K562 (cell line): ENCODE measurements around the gene ADARB2. TPM values are rescaled to one million over a fixed set of nuclear protein-coding genes. Genes with fewer than 3 reads are reported as not detected.

ENCODE experiments used
- ATAC-seq: fragments of 200-7000 bp; cut with Tn5 transposase; 3 replicates; pipeline ENCODE4 v1.9.1; 2020; ENCODE audit warnings: moderate library complexity
- BruUV-seq: library from RNA; stranded (reverse); fragments of 400-500 nt; replicated peaks from 2 replicates; lab custom pipeline; 2021; lab: Mats Ljungman, UMichigan
- CTCF ChIA-PET: fragments of 300-600 bp; formaldehyde crosslinking; extraction: SDS; loops from one replicate; lab custom pipeline; 2021; ENCODE audit warnings: low intra/inter-chr PET ratio; lab: Yijun Ruan, JAX
- POLR2A ChIA-PET: fragments of 300-600, 350-650 bp; sonication (Branson Sonifier 250); formaldehyde crosslinking; extraction: SDS; loops from one replicate; lab custom pipeline; 2021; ENCODE audit warnings: antibody characterized with exemption, inconsistent platforms; lab: Yijun Ruan, JAX
- DNase-seq, 4 experiments: peaks; one replicate each; pipeline versions ENCODE4 v3.0.0 to v3.0.0-alpha.2; 2011 to 2018; ENCODE audit warnings: low spot score in 3 of 4, mixed read lengths in 3 of 4; ENCODE audit errors: extremely low read depth in 1 of 4
- FAIRE-seq: peaks from 2 replicates; lab custom pipeline; 2011; peaks lifted over from hg19 to GRCh38; lab: Jason Lieb, UNC
- H2AFZ ChIP-seq: 2 replicates; pipeline ENCODE4 v1.6.0; 2011; ENCODE audit warnings: low read depth, low read length, control low read depth, inconsistent platforms
- H3K27ac ChIP-seq: fragments of 200-600 bp; 3 replicates; pipeline ENCODE4 v1.8.0; 2011; ENCODE audit warnings: low read depth, mild to moderate bottlenecking, control low read depth, inconsistent platforms, low read length, moderate library complexity, mixed read lengths; ENCODE audit errors: extremely low read depth
- H3K27me3 ChIP-seq, 2 experiments: fragments of 300-600 bp in 1 of 2; 2 replicates in 1 of 2; 3 replicates in 1 of 2; pipeline versions ENCODE4 v1.6.0 to v1.8.0; 2011; ENCODE audit warnings: inconsistent platforms in 2 of 2, low read length in 2 of 2, mild to moderate bottlenecking in 1 of 2, mixed read lengths in 1 of 2, moderate library complexity in 1 of 2; ENCODE audit not compliant: control insufficient read depth in 2 of 2, insufficient read depth in 2 of 2
- H3K36me3 ChIP-seq: fragments of 300-600 bp; 3 replicates; pipeline ENCODE4 v1.8.0; 2011; ENCODE audit warnings: mild to moderate bottlenecking, low read length, inconsistent platforms; ENCODE audit not compliant: control insufficient read depth, insufficient read depth
- H3K4me1 ChIP-seq, 2 experiments: fragments of 200-600 bp in 1 of 2; replicated peaks in 1 of 2; 2 replicates in 1 of 2; 3 replicates in 1 of 2; pipeline versions ENCODE4 v1.5.1 to v1.8.0; 2011; ENCODE audit warnings: inconsistent platforms in 2 of 2, low read length in 2 of 2, mild to moderate bottlenecking in 1 of 2, mixed read lengths in 1 of 2, moderate library complexity in 1 of 2; ENCODE audit not compliant: control insufficient read depth in 2 of 2, insufficient read depth in 2 of 2
- H3K4me2 ChIP-seq: 2 replicates; pipeline ENCODE4 v1.6.1; 2011; ENCODE audit warnings: low read length, control low read depth, inconsistent platforms, mixed read lengths; ENCODE audit not compliant: insufficient read depth
- H3K4me3 ChIP-seq: fragments of 200-600 bp; sonication (generic), shearing (Covaris generic); 2 replicates; pipeline ENCODE4 v1.5.1; 2016; ENCODE audit warnings: control low read depth, inconsistent platforms
- H3K79me2 ChIP-seq: fragments of 200-600 bp; 3 replicates; pipeline ENCODE4 v1.8.0; 2011; ENCODE audit warnings: low read length, inconsistent platforms; ENCODE audit not compliant: control insufficient read depth, insufficient read depth
- H3K9ac ChIP-seq, 2 experiments: 2 replicates each; pipeline versions ENCODE4 v1.6.0 to v1.6.1; 2011; ENCODE audit warnings: low read depth in 2 of 2, low read length in 2 of 2, control low read depth in 1 of 2, inconsistent platforms in 1 of 2, mild to moderate bottlenecking in 1 of 2, mixed read lengths in 1 of 2; ENCODE audit not compliant: insufficient read depth in 1 of 2
- H3K9me1 ChIP-seq: one replicate; pipeline ENCODE4 v1.6.0; 2011; ENCODE audit warnings: inconsistent platforms, mild to moderate bottlenecking, low read length, moderate library complexity; ENCODE audit not compliant: control insufficient read depth, insufficient read depth
- H3K9me3 ChIP-seq: replicated peaks from 2 replicates; pipeline ENCODE4 v1.5.1; 2011; ENCODE audit warnings: low read depth, low read length, inconsistent platforms; ENCODE audit not compliant: control insufficient read depth, insufficient read depth
- H4K20me1 ChIP-seq: replicated peaks from 2 replicates; pipeline ENCODE4 v1.6.1; 2011; ENCODE audit warnings: low read length, inconsistent platforms, mixed read lengths; ENCODE audit not compliant: control insufficient read depth, insufficient read depth
- ZNF24 ChIP-seq: fragments of 450-650 bp; IDR thresholded peaks from 2 replicates; pipeline ENCODE4 v1.6.1; 2016
- WGBS: fragments of 100-300 bp; shearing (Covaris generic); methylation state at CpG from one replicate; pipeline ENCODE4 v1.1.6; 2016; ENCODE audit warnings: low coverage, mixed read lengths; ENCODE audit not compliant: insufficient coverage; ENCODE audit errors: missing lambda C conversion rate; 5-methylcytosine and 5-hydroxymethylcytosine counted together
- in situ Hi-C: fragments of 300-500 bp; cut with MboI; formaldehyde crosslinking; loops from 4 replicates; pipeline ENCODE4 v1.15.0; 2018; ENCODE audit warnings: inconsistent platforms, mixed read lengths
- intact Hi-C: fragments of 100-400 bp; cut with micrococcal nuclease; formaldehyde crosslinking; loops from 2 replicates; pipeline ENCODE4 v1.14.2; 2022
- polyA plus RNA-seq, 8 experiments: library from polyadenylated mRNA; depleted of rRNA in 4 of 8; stranded (reverse) in 5 of 8; unstranded in 3 of 8; fragments of >200 nt; fragmentation: Nextera tagmentation in 2 of 8; fragmentation: Illumina TruSeq in 1 of 8; extraction: Ambion mirVana in 2 of 8; extraction: Trizol in 1 of 8; gene quantifications; 2 replicates each; pipeline versions ENCODE4 v1.2.1 to v1.2.3, GENCODE V29; 2011 to 2014; ENCODE audit warnings: inconsistent platforms in 1 of 8, missing spikeins in 1 of 8
- total RNA-seq, 7 experiments: library from RNA; depleted of rRNA in 6 of 7; stranded (reverse); fragments of >200 nt in 6 of 7; fragmentation: Illumina TruSeq in 2 of 7; extraction: Trizol in 2 of 7; gene quantifications; 2 replicates each; pipeline versions ENCODE4 v1.2.1 to v1.2.3, GENCODE V29; 2011 to 2021; ENCODE audit warnings: low replicate concordance in 1 of 7
- TF ChIP-seq, protein P1 (sequence below): fragments of 450-650 bp; formaldehyde crosslinking; IDR thresholded peaks from 2 replicates; pipeline ENCODE4 v1.4.0; 2020; ENCODE audit warnings: mild to moderate bottlenecking, mixed read lengths

The ADARB2 gene
- total and polyA plus RNA-seq, 9 of the 15 experiments (the other 6 are each of a cell fraction or from before 2014, with no cell fraction given), result not detected

DNA sequence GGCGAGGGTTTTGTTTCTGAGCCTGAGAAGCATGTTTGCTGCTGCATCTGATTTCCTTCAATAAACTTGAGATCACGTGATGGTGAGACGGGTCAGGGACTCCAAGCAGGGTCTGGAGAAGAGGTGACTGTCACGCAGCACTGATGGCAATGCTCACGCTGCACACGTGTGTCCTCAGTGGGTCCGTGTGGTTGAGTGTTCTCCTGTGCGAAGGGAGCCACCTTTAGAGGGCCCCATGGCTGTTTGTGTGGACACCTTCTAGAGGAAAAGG lies 580.8 kb downstream of the ADARB2 start:
- no peak overlapping the region for H3K9ac ChIP-seq
- FAIRE-seq (no peak), DNase-seq (no peak)
- H4K20me1 ChIP-seq, result no peaks in the 10 kb centered on the region
- H3K4me1 ChIP-seq, result peaks cover 7 to 30% of the 10 kb centered on the region in 2 experiments; a peak in 4 of 5 replicates
- no peak overlapping the region for H3K4me2 ChIP-seq
- CTCF ChIA-PET, result no interaction called here
- no peaks in the 10 kb centered on the region for H3K9me1 ChIP-seq
- peaks cover 2 to 30% of the 10 kb centered on the region in 2 experiments; a peak in 2 of 5 replicates for H3K27me3 ChIP-seq
- H3K4me3 ChIP-seq, result no peak overlapping the region
- peaks cover 27% of the 10 kb centered on the region for H3K79me2 ChIP-seq
- in situ Hi-C loops, result no loop called here
- TF ChIP-seq, protein P1, sequence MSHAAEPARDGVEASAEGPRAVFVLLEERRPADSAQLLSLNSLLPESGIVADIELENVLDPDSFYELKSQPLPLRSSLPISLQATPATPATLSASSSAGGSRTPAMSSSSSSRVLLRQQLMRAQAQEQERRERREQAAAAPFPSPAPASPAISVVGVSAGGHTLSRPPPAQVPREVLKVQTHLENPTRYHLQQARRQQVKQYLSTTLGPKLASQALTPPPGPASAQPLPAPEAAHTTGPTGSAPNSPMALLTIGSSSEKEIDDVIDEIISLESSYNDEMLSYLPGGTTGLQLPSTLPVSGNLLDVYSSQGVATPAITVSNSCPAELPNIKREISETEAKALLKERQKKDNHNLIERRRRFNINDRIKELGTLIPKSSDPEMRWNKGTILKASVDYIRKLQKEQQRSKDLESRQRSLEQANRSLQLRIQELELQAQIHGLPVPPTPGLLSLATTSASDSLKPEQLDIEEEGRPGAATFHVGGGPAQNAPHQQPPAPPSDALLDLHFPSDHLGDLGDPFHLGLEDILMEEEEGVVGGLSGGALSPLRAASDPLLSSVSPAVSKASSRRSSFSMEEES, result peak; percentile 51
- TF ChIP-seq ZNF24, result no peak
- TF ChIP-seq, all 486 proteins: peak for 1
- no TSS peak for BruUV-seq
- 0 out of 2 replicates have a peak, but pooled peaks cover 1% of the 10 kb centered on the region for H3K9me3 ChIP-seq
- peaks cover 27% of the 10 kb centered on the region; the same call in 2 of the 3 replicates for H3K36me3 ChIP-seq
- POLR2A ChIA-PET, result no interaction called here
- 65% methylated on average over 8 of the region's 8 CpGs for WGBS
- intact Hi-C loops, result no loop called here
- ATAC-seq, result no peak
- H2AFZ ChIP-seq, result no peak overlapping the region
- no peak overlapping the region for H3K27ac ChIP-seq
